ENCODE measurements around the gene RBM10.

Gene RBM10

DNA sequence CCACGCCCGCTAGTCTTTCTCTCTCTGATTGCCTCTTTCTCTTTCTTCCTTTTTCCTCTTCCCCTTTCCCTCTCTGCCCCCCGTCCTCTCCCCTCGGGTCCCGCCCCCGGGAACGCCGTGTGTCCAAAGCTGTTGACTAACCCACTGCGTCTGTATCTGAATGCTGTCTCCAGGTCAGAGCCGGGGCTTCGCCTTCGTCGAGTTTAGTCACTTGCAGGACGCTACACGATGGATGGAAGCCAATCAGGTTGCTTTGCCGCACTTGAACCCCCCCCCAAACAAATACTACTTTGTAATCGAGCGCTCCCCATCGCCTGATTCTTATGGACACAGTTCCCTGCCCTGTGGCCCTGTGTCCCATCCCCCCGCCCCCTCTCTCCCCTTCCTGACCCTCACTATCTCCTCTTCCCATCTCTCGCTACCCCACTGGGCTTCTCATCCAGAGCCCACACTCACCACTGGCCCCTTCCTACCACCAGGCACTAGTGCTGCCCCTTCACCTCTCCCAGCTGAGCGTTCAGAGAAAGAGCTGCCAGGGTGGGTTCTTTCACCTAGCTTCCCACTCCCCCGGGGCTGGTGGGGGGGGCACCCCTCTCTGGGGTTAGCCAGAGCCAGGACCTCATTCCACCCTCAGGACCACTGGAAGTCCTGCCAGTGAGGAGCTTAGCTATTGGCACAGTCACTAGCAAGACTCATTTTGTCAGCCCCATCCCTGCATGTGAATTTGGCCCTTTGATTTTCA, 30.0 kb downstream of the RBM10 start:
- TF ChIP-seq, protein P1, sequence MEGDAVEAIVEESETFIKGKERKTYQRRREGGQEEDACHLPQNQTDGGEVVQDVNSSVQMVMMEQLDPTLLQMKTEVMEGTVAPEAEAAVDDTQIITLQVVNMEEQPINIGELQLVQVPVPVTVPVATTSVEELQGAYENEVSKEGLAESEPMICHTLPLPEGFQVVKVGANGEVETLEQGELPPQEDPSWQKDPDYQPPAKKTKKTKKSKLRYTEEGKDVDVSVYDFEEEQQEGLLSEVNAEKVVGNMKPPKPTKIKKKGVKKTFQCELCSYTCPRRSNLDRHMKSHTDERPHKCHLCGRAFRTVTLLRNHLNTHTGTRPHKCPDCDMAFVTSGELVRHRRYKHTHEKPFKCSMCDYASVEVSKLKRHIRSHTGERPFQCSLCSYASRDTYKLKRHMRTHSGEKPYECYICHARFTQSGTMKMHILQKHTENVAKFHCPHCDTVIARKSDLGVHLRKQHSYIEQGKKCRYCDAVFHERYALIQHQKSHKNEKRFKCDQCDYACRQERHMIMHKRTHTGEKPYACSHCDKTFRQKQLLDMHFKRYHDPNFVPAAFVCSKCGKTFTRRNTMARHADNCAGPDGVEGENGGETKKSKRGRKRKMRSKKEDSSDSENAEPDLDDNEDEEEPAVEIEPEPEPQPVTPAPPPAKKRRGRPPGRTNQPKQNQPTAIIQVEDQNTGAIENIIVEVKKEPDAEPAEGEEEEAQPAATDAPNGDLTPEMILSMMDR (IDR thresholded peaks at IDR 0.05), result no peak
- no peak overlapping the region for H3K4me3 ChIP-seq
- H3K27ac ChIP-seq, result no peak overlapping the region
- no peak for DNase-seq (ENCODE audit: low spot score)

DNA sequence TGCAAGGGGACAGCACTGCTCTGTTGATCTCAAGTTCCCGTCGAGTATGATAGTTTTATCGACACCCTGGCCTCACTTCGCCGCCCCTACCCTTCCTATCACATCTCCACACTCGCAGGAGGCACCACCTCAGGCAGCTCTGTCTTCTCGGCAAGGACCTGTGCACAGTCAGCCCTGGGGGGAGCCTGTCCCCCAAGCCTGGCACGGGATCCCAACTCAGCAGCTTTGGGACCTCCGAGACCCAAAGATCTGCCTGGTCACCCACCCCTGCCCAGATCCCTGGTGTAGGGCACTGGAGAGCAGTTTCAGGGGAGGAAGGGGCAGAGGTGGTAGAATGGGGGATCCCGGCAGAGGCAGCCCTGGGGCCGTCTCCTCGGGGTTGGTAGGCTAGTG, 30.6 kb downstream of the RBM10 start:
- DNase-seq (ENCODE audit: low spot score), result no peak
- TF ChIP-seq, protein P1 (IDR thresholded peaks at IDR 0.05), result no peak
- no peak overlapping the region for H3K4me3 ChIP-seq
- H3K27ac ChIP-seq, result no peak overlapping the region

DNA sequence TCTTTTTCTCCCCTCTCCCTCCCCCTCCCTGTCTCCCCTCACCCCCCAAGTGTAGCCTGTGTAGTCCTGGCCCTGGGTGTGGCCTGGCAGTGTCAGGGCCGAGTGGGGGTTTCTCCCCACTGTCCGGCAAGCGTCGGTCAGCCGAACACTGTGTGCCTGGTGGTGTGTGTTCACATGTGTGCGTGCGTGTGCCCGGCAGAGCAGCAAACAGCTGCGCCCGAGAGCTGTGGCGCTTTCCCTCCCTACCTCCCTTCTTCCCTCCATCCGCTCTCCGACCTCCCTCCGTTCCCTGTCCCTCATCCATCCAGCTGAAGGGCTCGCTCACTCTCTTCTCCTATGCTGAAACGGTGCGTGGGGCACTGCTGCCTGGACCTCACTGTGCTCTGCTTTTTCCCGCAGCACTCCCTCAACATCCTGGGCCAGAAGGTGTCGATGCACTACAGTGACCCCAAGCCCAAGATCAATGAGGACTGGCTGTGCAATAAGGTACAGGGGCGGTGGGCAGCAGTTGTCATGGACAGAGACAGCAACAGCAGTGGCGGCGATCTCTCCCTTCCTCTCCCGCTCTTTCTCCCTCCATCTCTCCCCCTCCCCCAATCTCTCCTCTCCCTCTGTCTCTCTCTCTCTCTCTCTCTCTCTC, 31.2 kb downstream of the RBM10 start:
- Histone ChIP-seq H3K27ac (no peak overlapping the region), H3K4me3 (no peak overlapping the region)
- TF ChIP-seq, protein P1 (IDR thresholded peaks at IDR 0.05), result no peak
- no peak for DNase-seq (ENCODE audit: low spot score)

DNA sequence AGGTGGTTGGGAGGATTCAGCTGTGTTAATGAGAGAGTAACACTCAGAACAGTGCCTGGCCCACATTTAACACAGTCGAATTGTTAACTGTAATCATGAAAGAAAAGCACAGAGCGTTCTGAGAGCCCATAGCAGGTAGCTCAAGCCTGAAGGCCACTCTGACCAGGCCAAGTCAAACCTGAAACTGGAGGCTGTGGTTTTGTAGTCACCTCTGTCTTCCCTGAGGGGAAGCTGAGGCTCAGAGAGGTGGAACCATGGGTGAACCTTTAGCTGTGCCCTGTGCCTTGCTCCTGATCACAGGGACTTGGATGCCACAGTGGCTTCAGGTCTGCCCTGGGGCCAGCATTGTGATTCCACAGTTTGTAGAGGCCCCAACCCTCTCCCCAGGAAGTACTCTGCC, 32.1 kb downstream of the RBM10 start:
- Histone ChIP-seq H3K27ac (no peak overlapping the region), H3K4me3 (no peak overlapping the region)
- TF ChIP-seq, protein P1 (IDR thresholded peaks at IDR 0.05), result no peak
- no peak for DNase-seq (ENCODE audit: low spot score)

DNA sequence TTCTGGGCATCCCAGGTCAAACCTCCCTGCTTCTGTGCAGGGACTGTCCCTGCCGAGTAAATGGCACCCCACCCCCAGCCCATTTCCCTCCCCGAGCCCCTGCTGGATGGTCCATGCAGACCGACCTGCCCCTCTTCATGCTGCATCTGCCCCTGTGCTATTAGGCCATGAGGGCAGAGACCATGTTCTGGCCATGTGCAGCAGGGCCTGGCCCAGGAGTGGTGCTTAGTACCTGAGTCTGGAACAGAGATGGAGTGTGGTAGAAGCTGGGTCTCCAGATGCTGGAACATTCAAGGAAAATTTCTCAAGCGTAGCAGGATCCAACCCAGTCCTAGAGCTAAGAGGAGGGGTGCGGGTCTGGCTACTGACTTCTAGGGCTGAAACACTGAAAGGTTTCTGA, 33.3 kb downstream of the RBM10 start:
- no peak for DNase-seq (ENCODE audit: low spot score)
- no peak overlapping the region for H3K4me3 ChIP-seq
- TF ChIP-seq, protein P1 (IDR thresholded peaks at IDR 0.05), result no peak
- no peak overlapping the region for H3K27ac ChIP-seq

DNA sequence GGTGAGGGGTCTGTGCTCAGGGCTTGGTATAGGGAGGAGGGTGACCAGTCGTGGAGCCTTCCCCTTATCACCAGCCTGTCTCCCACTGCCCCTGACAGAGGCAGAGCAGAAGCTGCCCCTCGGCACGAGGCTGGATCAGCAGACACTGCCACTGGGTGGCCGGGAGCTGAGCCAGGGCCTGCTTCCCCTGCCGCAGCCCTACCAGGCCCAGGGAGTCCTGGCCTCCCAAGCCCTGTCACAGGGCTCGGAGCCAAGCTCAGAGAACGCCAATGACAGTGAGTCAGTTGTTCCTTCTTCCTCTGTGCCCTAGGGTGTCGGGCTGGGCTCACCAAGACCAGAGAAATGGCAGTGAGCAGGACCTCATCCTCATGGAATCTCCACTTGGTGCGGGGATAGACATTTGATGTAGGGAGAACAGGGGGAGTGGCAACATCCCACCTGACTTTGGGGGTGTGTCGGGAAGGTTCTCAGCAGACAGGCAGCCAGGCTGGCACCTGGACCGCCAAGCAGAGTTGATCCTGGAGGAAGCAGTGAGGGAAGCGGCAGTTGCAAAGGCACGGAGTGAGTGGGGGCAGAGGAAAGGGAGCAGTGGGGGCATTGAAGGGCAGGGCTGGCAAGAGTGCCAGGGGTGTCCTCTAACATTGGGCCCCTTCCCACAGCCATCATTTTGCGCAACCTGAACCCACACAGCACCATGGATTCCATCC, 34.4 kb downstream of the RBM10 start:
- H3K4me3 ChIP-seq, result no peak overlapping the region
- DNase-seq (ENCODE audit: low spot score), result no peak
- TF ChIP-seq, protein P1 (IDR thresholded peaks at IDR 0.05), result no peak
- peak overlapping the region in 1 of 2 donors; percentile 67 for H3K27ac ChIP-seq

Measured in coronary artery (tissue), 2 donors.